ENCODE measurements around the gene EEFSEC.

DNA sequence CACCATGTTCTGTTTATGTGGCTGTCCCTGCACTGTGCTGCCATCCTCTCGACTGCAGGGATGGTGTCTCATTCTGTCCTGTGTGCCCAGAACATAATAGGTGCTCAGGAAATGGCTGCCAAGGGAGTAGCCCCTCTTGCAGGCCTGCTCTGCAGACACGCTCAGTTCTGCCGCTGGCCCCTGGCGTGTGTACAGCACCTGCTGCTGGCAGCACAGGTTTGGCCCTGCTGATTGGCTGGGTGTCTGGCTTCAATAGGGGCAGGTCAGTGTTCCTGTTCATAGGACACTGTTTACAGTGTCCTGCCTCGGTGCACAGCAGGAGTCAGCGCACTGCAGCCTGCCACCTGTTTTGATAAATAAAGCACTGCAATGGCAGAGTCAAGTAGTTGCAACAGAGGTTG is 166.5 kb downstream of the EEFSEC start:
- TF ChIP-seq, protein P1, sequence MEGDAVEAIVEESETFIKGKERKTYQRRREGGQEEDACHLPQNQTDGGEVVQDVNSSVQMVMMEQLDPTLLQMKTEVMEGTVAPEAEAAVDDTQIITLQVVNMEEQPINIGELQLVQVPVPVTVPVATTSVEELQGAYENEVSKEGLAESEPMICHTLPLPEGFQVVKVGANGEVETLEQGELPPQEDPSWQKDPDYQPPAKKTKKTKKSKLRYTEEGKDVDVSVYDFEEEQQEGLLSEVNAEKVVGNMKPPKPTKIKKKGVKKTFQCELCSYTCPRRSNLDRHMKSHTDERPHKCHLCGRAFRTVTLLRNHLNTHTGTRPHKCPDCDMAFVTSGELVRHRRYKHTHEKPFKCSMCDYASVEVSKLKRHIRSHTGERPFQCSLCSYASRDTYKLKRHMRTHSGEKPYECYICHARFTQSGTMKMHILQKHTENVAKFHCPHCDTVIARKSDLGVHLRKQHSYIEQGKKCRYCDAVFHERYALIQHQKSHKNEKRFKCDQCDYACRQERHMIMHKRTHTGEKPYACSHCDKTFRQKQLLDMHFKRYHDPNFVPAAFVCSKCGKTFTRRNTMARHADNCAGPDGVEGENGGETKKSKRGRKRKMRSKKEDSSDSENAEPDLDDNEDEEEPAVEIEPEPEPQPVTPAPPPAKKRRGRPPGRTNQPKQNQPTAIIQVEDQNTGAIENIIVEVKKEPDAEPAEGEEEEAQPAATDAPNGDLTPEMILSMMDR (IDR thresholded peaks at IDR 0.05), result peak; percentile 74
- TF ChIP-seq ZFX (IDR thresholded peaks at IDR 0.05; ENCODE audit: borderline replicate concordance), result no peak
